SH-SY5Y (cell line): ENCODE data around the gene CLIC4.

ENCODE experiments used
- GATA2 ChIP-seq: IDR thresholded peaks from 2 replicates; pipeline ENCODE4 v1.6.1; 2011; ENCODE audit warnings: mild to moderate bottlenecking, low read depth, low read length
- GATA3 ChIP-seq: IDR thresholded peaks from 2 replicates; pipeline ENCODE4 v1.6.1; 2011; ENCODE audit warnings: low read depth, mild to moderate bottlenecking, low read length, moderate library complexity

GRCh38 chr1:24702511-24703293, 42.5 kb upstream of the CLIC4 start:
- TF ChIP-seq GATA3 = no peak
- TF ChIP-seq GATA2 = no peak
